Hindlimb muscle (tissue), 1 donor: ENCODE results near the gene ARHGEF11. TPM values are rescaled to one million over a fixed set of nuclear protein-coding genes. Genes with fewer than 3 reads are reported as not detected.

Experiments used
- DNase-seq: peaks from one replicate; pipeline ENCODE4 v3.0.0-alpha.2; 2013
- polyA plus RNA-seq: library from polyadenylated mRNA; unstranded; fragments of 120-200 nt; gene quantifications from one replicate; pipeline ENCODE4 v1.2.1, GENCODE V29; 2013; ENCODE audit not compliant: insufficient read length

ARHGEF11 gene
- polyA plus RNA-seq, 1 donor, result 23.1 TPM

DNA sequence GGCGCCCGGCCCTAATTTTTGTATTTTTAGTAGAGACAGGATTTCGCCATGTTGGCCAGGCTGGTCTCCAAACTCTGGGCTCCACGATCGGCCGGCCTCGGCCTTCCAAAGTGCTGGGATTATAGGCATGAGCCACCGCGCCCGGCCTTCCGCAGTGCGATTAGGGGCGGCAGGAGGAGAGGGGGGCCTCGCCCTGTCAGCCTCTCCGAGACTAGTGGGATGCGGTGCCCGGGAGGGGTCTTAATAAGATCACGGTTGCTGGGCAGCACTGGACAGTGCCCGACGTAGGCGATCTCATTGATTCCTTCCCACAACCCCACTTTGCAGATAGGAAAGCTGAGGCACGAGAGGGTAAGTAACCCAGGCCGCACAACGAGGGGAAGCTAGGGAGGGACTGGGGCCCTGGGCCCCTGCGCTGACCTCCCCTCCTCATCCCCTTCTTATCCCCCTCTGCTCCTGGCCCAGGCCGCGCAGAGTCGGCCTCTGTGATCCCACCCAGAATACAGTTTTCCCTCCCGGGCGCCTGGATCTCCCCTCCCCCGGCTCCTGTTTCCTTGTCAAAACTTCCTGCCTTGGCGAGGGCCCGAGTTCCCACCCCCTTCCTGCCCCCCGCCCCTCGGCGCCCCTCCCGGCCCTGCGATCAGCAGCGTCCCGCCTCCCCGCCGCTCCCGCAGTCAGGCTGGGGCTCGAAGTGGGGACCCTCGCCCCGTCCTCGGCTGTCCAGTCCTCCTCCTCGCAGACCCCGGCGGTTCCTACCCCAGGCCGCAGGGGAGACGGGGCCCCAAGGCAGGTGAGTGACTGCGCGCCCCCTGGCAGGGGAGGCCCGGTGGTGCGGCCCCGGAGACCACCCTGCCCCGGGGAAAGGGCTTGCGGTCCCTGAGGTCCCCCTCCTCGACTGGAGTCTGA lies 152.2 kb downstream of the ARHGEF11 start, which contains the start of gene PEAR1:
PEAR1 (plus strand) TSS at position 671 of the 906 bp plus-strand sequence. CDS start 10,209 bp downstream, outside the sequence.
- DNase-seq, result peak; percentile 68

DNA sequence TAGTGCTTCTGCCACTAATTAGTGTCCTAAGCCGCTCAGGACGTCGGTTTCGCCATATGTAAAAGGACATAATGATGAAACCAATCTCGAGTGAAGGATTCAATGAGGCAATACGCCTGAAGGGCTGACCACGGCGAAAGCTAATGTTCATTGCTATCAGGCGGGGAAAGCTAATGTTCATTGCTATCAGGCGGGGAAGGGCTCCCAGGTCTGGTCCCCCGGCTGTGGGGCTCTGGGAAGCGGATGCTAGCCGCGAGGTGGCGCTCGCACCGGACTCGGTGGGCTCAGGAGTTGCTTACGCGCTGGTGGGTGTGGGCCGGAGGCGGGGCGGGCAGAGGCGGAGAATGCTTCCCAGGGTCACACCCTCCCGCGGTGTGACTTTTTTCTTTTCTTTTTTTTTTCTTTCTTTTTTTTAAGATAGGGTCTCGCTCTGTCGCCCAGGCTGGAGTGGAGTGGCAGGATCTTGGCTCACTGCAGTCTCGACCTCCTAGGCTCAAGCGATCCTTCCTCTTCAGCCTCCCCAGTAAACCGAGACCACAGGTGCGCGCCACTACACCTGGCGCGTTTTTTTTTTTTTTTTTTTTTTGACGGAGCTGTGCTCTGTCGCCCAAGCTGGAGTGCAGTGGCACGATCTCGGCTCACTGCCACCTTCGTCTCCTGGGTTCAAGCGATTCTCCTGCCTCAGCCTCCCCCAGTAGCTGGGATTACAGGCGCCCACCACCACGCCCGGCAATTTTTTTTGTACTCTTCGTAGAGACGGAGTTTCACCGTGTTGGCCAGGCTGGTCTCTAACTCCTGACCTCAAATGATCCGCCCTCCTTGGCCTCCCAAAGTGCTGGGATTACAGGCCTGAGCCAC lies 153.1 kb downstream of the ARHGEF11 start:
- peak; percentile 94 for DNase-seq

DNA sequence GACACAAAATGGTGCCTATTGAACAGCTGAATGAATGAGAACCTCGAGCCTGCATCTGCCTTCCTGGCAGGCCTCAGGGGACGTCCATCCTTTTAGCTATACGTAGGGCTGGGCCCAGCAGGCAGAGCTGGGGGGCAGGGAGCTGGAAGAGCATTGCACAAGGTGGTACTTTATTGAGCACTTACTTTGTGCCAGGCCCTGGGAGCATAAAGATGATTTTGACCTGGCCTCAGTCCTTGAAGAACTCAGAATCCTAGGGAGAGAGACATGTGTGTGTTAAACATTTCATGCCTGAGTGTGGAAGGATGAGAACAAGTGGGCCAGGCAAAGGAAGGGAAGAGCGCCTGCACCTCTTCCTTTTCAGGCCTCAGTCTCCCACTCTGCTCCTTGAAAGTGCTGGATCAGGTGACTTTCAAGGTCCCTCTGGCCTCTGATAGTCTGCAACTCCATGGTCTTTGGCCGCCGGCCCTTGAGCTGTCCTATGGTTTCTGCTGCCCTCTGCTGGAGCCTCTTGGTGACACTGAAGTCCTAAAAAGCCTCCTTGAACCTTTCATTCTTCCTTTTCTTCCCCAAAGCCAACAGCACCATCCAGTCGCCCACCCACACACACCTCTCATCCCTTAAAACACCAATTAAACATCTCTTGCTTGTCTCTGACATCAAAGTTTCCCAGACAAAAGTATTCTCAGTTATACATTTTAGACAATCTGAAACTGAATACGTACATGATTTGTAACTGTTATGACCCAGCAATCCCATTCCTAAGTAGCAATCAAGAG lies 155.6 kb downstream of the ARHGEF11 start:
- DNase-seq, result peak; percentile 85

DNA sequence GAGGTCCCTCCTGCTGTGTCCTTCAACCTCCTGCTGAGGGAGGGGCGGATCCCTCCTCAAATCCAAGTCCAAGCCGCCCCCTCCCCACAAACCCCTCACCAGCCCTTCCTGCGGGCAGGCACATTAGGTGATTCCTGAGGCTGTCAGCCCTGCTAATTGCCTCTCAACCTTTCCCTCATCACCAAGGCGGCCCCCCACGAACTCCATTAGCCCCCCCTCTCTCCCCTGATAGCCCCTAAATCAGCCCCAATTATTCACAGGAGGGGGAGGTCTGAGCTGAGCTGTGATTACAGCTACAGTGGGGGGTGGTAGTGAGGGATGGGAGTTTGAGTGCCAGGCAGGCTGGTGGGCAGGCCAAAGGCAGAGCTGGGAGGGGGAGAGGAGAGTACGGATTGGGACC lies 157.8 kb downstream of the ARHGEF11 start:
- DNase-seq, result no peak

DNA sequence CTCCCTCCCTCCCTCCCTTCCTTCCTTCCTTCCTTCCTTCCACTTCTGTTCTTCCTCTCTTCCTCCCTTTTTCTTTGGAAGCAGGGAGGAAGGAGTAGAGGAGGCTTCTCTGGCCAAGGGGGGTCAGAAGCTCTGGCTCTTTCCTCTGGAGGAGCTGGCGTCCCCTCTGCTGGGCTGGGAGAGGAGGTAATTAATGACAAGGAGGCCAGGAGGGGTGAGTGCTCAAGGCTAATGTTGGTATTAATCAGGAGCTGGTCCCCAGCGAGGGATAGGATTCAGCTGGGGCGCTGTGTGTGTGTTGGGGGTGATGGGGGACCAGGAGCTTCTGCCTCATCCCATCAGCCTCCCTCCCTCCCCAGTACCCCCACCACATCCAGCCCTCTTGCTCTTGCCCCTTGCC lies 158.2 kb downstream of the ARHGEF11 start:
- no peak for DNase-seq

DNA sequence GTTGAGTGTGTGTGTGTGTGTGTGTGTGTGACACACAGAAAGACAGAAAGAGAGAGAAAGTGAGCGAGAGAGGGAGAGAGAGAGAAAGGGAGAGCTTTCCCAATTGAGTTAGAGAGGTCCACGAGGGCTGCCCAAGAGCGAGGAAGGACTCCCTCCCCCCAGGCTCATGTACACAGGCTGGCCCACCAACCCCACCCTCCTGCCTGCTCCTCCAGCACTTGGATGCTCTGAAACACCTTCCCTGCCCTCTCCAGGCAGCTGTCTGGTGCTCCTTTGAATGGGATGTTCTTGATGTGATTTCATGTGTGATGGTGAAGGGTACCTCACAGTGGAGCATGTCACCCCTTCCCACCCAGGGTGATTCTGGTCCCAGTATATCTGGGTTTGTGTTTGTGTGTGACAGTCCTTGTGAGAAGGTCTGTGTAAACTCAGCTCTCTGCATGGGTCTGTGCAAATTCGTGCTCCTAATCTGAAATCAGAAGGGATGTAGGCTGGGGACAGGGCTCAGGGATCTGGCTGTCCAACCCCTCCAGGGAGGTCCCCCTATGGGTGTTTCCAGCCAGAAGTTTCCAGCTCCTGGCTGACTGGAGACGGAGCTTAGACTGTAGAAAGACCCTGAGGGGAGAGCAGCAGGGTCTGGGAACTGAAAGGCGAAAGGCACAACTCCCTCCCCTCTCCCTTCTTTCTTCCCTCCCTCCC lies 158.8 kb downstream of the ARHGEF11 start:
- DNase-seq, result no peak

DNA sequence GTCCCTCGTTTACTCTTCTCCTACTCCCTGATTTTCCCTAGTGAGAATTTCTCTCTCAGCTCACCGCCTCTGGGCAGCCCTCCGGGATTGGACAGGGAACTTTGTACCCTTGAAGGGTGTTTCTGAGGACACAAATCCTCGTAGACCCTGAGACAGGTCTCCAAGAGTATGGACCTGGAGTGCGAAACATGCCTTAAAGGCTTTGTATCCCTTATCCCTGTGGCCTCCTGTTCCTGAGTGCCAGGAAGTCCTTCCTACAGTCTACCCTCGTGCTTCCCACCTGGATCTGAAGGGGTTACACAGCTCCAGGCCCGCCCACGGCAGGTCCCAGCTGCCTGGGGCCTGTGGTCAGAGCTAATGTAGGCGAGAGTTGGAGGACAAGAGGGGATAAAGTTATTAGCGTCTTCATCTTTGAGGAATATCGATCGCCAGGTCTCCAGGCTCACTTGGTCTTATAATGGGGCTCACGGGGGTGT lies 159.6 kb downstream of the ARHGEF11 start:
- DNase-seq, result no peak

DNA sequence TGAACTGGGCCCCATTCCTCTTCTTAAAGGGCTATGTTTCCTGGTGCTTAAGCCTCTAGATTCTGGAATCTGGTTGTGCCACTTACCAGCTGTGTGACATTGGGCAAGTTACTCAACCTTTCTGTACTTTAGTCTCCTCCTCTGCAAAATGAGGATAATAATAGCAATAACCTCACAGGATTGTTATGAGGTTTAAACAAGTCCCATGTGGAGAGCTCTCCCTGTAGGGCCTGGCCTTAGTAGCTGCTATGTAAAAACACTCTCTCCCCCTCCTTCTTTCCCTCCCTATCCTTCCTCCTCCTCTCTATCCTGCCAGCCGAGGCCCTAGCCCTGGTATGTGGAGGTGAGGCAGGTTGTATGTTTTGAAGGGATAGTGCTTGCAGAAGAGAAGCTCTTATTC lies 160.2 kb downstream of the ARHGEF11 start:
- no peak for DNase-seq

Other genes starting within 250 kb of the ARHGEF11 start
- 0.49 TPM for gene SH2D2A, start 228.9 kb downstream of the ARHGEF11 start, polyA plus RNA-seq
- gene INSRR, start 186.6 kb downstream of the ARHGEF11 start, polyA plus RNA-seq, result 0.93 TPM
- 1.1 TPM for gene NTRK1, start 184.9 kb downstream of the ARHGEF11 start, polyA plus RNA-seq
- gene PEAR1, start 152.0 kb downstream of the ARHGEF11 start, polyA plus RNA-seq, result 29.2 TPM
- 0.83 TPM for gene LRRC71, start 125.1 kb downstream of the ARHGEF11 start, polyA plus RNA-seq
- not detected for gene ETV3L, start 54.1 kb upstream of the ARHGEF11 start, polyA plus RNA-seq
- 13.9 TPM for gene ETV3, start 92.7 kb upstream of the ARHGEF11 start, polyA plus RNA-seq